ENCODE data around the gene GPAM. TPM values are rescaled to one million over a fixed set of nuclear protein-coding genes. Genes with fewer than 3 reads are reported as not detected.

The GPAM gene
- total RNA-seq, 2 experiments from 2014 or later: 7.5 to 13.0 TPM

DNA sequence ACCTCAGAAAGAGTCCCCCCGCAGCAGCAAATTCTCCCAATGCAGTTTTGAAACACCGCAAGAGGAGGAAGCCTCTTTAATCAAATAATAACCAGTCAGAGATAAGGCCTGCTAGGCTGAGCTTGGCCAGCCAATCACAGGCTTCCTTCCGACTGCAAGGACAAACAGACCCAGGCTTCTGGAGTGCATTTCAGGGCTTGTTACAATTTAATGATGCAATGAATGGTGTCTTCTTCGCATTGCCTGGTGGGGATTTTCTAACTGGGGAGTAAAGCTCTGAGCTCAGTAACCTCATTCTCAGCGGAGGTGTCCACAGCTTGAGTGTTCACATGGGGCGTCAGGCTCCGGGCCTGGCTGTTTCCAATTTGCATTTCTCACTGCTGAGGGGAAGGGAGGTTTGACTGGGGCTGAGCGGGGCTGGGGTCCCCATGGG is 31.8 kb upstream of the GPAM start:
- no peaks in the 10 kb centered on the region for H4K20me1 ChIP-seq (ENCODE audit: insufficient read depth, low read length)
- no peaks in the 10 kb centered on the region for H3K9me3 ChIP-seq (ENCODE audit: low read length)
- H3K36me3 ChIP-seq (ENCODE audit: insufficient read depth, low read length): no peaks in the 10 kb centered on the region
- no peaks in the 10 kb centered on the region for H3K9me2 ChIP-seq (ENCODE audit: insufficient read depth, low read length)
- no peaks in the 10 kb centered on the region for H3K79me2 ChIP-seq (ENCODE audit: insufficient read depth, low read depth, low read length)
- intact Hi-C loops (cut with micrococcal nuclease; ENCODE audit: unreplicated experiment): no loop called here
- BruUV-seq (replicated peaks): no TSS peak
- ChIA-PET POLR2A (no interaction called here), CTCF (ENCODE audit: unreplicated experiment) (interaction anchor here (0.6 kb wide), 1 partner anchor 75 kb away, joined by 4 read pairs; no protein-coding TSS in a partner anchor)
- no peaks in the 10 kb centered on the region for H3K4me1 ChIP-seq (ENCODE audit: insufficient read depth, low read length, poor library complexity, severe bottlenecking)
- no peak overlapping the region for H3K4me2 ChIP-seq (ENCODE audit: low read length)
- no peak overlapping the region for H3K4me3 ChIP-seq (ENCODE audit: low read depth, low read length, poor library complexity, severe bottlenecking)
- DNase-seq (ENCODE audit: low spot score): no peak
- no peak overlapping the region for H3K27ac ChIP-seq (ENCODE audit: low read depth, low read length, poor library complexity, severe bottlenecking)
- no peak for TF ChIP-seq EZH2phosphoT487 (IDR thresholded peaks at IDR 0.05; ENCODE audit: borderline replicate concordance, low read depth, low read length)
- TF ChIP-seq CTCF (conservative IDR thresholded peaks at IDR 0.05; ENCODE audit: low read length): no peak
- H2AFZ ChIP-seq (ENCODE audit: low read length): 0 out of 2 replicates have a peak overlapping the region, but pooled peaks have one; percentile 10

DNA sequence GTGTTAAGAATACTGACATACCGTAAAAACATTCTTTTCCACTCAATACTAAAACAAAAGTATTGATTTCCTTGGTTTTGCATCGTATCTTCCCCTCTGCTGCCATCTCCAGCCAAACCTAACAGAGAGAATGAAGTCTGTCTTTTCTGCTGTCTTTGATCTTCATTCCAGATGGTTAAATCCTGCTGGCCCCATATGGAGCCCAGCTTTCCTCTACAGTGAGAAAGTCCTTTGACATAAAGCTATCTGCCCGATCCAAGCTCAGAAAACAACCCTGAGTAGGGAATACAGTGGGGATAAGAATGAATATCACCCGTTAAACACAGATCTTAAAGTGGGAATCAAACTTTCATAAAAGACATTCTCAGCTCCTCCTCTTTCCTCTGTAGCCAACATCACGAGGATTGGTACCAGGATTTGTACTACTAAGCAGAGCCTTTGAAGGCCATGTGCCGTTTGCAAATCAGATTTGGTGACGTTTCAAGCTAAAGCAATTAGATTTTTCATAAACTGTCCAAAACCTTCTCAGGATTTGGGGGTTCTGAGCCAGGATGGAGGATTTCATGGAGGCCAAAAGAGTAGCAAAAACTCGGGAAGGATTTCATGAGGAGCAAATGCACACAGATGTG is 30.8 kb upstream of the GPAM start:
- TF ChIP-seq EZH2phosphoT487 (IDR thresholded peaks at IDR 0.05; ENCODE audit: borderline replicate concordance, low read depth, low read length) (no peak), CTCF (conservative IDR thresholded peaks at IDR 0.05; ENCODE audit: low read length) (no peak)
- BruUV-seq (replicated peaks): no TSS peak
- Histone ChIP-seq H3K9me3 (ENCODE audit: low read length) (no peaks in the 10 kb centered on the region), H3K79me2 (ENCODE audit: insufficient read depth, low read depth, low read length) (no peaks in the 10 kb centered on the region), H2AFZ (ENCODE audit: low read length) (no peak overlapping the region), H3K4me3 (ENCODE audit: low read depth, low read length, poor library complexity, severe bottlenecking) (no peak overlapping the region), H3K4me1 (ENCODE audit: insufficient read depth, low read length, poor library complexity, severe bottlenecking) (no peaks in the 10 kb centered on the region), H3K9me2 (ENCODE audit: insufficient read depth, low read length) (no peaks in the 10 kb centered on the region), H3K36me3 (ENCODE audit: insufficient read depth, low read length) (no peaks in the 10 kb centered on the region), H3K27ac (ENCODE audit: low read depth, low read length, poor library complexity, severe bottlenecking) (no peak overlapping the region), H3K4me2 (ENCODE audit: low read length) (no peak overlapping the region), H4K20me1 (ENCODE audit: insufficient read depth, low read length) (no peaks in the 10 kb centered on the region)
- ChIA-PET CTCF (ENCODE audit: unreplicated experiment) (no interaction called here), POLR2A (no interaction called here)
- intact Hi-C loops (cut with micrococcal nuclease; ENCODE audit: unreplicated experiment): no loop called here
- no peak for DNase-seq (ENCODE audit: low spot score)

DNA sequence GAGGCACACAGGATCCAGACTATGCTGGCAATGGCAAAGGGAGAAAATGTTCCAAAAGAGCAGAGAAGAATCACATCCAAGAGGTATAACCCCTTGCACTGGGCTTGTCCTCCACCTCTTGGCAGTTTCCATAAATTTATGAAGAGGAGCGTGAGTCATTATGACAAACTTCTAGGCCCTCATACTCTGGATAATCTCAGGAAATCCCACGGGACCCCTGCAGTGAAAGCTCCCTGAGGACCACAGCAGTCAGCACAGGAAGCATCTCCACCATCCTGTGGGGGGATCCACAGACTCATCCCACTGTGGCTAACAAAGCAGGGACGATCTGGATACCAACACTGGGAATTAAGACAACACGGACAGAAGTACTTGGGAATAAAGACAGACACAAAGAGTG is 30.3 kb upstream of the GPAM start:
- H3K27ac ChIP-seq (ENCODE audit: low read depth, low read length, poor library complexity, severe bottlenecking): no peak overlapping the region
- ChIA-PET CTCF (ENCODE audit: unreplicated experiment) (no interaction called here), POLR2A (no interaction called here)
- H3K4me3 ChIP-seq (ENCODE audit: low read depth, low read length, poor library complexity, severe bottlenecking): no peak overlapping the region
- no peaks in the 10 kb centered on the region for H3K9me3 ChIP-seq (ENCODE audit: low read length)
- no peaks in the 10 kb centered on the region for H4K20me1 ChIP-seq (ENCODE audit: insufficient read depth, low read length)
- no peaks in the 10 kb centered on the region for H3K79me2 ChIP-seq (ENCODE audit: insufficient read depth, low read depth, low read length)
- no peak overlapping the region for H3K4me2 ChIP-seq (ENCODE audit: low read length)
- no peaks in the 10 kb centered on the region for H3K4me1 ChIP-seq (ENCODE audit: insufficient read depth, low read length, poor library complexity, severe bottlenecking)
- intact Hi-C loops (cut with micrococcal nuclease; ENCODE audit: unreplicated experiment): no loop called here
- no peaks in the 10 kb centered on the region for H3K36me3 ChIP-seq (ENCODE audit: insufficient read depth, low read length)
- DNase-seq (ENCODE audit: low spot score): no peak
- no TSS peak for BruUV-seq (replicated peaks)
- H2AFZ ChIP-seq (ENCODE audit: low read length): no peak overlapping the region
- no peak for TF ChIP-seq EZH2phosphoT487 (IDR thresholded peaks at IDR 0.05; ENCODE audit: borderline replicate concordance, low read depth, low read length)
- TF ChIP-seq CTCF (conservative IDR thresholded peaks at IDR 0.05; ENCODE audit: low read length): no peak
- H3K9me2 ChIP-seq (ENCODE audit: insufficient read depth, low read length): no peaks in the 10 kb centered on the region
